ENCODE data around the gene METAP2. TPM values are rescaled to one million over a fixed set of nuclear protein-coding genes. Genes with fewer than 3 reads are reported as not detected.

The METAP2 gene
- polyA plus RNA-seq, 1 of the 3 experiments (the other 2 are of a cell fraction) = 35.8 TPM

- ChIA-PET CTCF (no interaction called here), POLR2A (no interaction called here)
- Histone ChIP-seq H3K9me2 (no peaks in the 10 kb centered on the region), H3K4me1 (ENCODE audit: control insufficient read depth in 1 of 2, insufficient read depth in 2 of 2, low read depth in 1 of 2, low read length in 1 of 2) (no peaks in the 10 kb centered on the region), H3K4me2 (no peak overlapping the region), H3K27ac (ENCODE audit: low read depth in 2 of 2, low read length in 1 of 2) (no peak overlapping the region), H4K20me1 (ENCODE audit: insufficient read depth) (no peaks in the 10 kb centered on the region), H3F3A (replicated peaks; ENCODE audit: insufficient read depth) (peaks cover 8% of the 10 kb centered on the region), H3K27me3 (ENCODE audit: insufficient read depth) (no peaks in the 10 kb centered on the region), H3K79me2 (ENCODE audit: insufficient read depth) (peaks cover 38% of the 10 kb centered on the region), H3K36me3 (replicated peaks in 1 of 2; ENCODE audit: control insufficient read depth in 1 of 2, insufficient read depth in 2 of 2, low read length in 1 of 2) (peaks cover 55 to 70% of the 10 kb centered on the region in 2 experiments), H3K9me3 (no peaks in the 10 kb centered on the region), H3K9ac (no peak overlapping the region), H2AFZ (ENCODE audit: low read depth) (no peak overlapping the region), H3K4me3 (ENCODE audit: low read depth in 2 of 2, low read length in 1 of 2) (no peak overlapping the region)
- TF ChIP-seq NRF1 (IDR thresholded peaks at IDR 0.05; ENCODE audit: low read depth, low read length) (no peak), PBX3 (IDR thresholded peaks at IDR 0.05) (no peak), EP300 (IDR thresholded peaks at IDR 0.05; ENCODE audit: borderline replicate concordance in 1 of 2, low read depth in 1 of 2, low read length in 1 of 2) (no peak), MXI1 (IDR thresholded peaks at IDR 0.05; ENCODE audit: low read depth, low read length) (no peak), FOSL2 (IDR thresholded peaks at IDR 0.05; ENCODE audit: borderline replicate concordance, low read depth) (no peak), POLR2AphosphoS5 (IDR thresholded peaks at IDR 0.05; ENCODE audit: low read depth, low read length) (no peak), CTCF (IDR thresholded peaks at IDR 0.05) (no peak), RCOR1 (IDR thresholded peaks at IDR 0.05; ENCODE audit: low read length) (no peak), CHD2 (IDR thresholded peaks at IDR 0.05; ENCODE audit: low read length, partially characterized antibody) (no peak), RFX5 (IDR thresholded peaks at IDR 0.05; ENCODE audit: low read length) (no peak), ELF1 (IDR thresholded peaks at IDR 0.05) (no peak), NFIC (IDR thresholded peaks at IDR 0.05; ENCODE audit: borderline replicate concordance) (no peak), MEF2A (IDR thresholded peaks at IDR 0.05; ENCODE audit: borderline replicate concordance, low read depth) (no peak), YY1 (IDR thresholded peaks at IDR 0.05; ENCODE audit: low read depth) (no peak), TCF12 (IDR thresholded peaks at IDR 0.05) (no peak), ZBTB33 (IDR thresholded peaks at IDR 0.05; ENCODE audit: borderline replicate concordance, low read depth) (no peak)
- TF ChIP-seq, protein P1, sequence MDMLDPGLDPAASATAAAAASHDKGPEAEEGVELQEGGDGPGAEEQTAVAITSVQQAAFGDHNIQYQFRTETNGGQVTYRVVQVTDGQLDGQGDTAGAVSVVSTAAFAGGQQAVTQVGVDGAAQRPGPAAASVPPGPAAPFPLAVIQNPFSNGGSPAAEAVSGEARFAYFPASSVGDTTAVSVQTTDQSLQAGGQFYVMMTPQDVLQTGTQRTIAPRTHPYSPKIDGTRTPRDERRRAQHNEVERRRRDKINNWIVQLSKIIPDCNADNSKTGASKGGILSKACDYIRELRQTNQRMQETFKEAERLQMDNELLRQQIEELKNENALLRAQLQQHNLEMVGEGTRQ (IDR thresholded peaks at IDR 0.05; ENCODE audit: borderline replicate concordance, low read depth, low read length) = no peak
- TF ChIP-seq, protein P2, sequence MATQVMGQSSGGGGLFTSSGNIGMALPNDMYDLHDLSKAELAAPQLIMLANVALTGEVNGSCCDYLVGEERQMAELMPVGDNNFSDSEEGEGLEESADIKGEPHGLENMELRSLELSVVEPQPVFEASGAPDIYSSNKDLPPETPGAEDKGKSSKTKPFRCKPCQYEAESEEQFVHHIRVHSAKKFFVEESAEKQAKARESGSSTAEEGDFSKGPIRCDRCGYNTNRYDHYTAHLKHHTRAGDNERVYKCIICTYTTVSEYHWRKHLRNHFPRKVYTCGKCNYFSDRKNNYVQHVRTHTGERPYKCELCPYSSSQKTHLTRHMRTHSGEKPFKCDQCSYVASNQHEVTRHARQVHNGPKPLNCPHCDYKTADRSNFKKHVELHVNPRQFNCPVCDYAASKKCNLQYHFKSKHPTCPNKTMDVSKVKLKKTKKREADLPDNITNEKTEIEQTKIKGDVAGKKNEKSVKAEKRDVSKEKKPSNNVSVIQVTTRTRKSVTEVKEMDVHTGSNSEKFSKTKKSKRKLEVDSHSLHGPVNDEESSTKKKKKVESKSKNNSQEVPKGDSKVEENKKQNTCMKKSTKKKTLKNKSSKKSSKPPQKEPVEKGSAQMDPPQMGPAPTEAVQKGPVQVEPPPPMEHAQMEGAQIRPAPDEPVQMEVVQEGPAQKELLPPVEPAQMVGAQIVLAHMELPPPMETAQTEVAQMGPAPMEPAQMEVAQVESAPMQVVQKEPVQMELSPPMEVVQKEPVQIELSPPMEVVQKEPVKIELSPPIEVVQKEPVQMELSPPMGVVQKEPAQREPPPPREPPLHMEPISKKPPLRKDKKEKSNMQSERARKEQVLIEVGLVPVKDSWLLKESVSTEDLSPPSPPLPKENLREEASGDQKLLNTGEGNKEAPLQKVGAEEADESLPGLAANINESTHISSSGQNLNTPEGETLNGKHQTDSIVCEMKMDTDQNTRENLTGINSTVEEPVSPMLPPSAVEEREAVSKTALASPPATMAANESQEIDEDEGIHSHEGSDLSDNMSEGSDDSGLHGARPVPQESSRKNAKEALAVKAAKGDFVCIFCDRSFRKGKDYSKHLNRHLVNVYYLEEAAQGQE (IDR thresholded peaks at IDR 0.05; ENCODE audit: low read depth, low read length) = no peak
- 98% methylated on average over 2 of the region's 2 CpGs for whole genome bisulfite sequencing (ENCODE audit: low lambda C conversion rate)
- DNase-seq = no peak
These were observed 25.8 kb downstream of the METAP2 start for GRCh38 chr12:95499772-95500171.

Data from SK-N-SH (cell line).